Keratinocyte (primary cell): ENCODE results near the gene TTC28. TPM values are rescaled to one million over a fixed set of nuclear protein-coding genes. Genes with fewer than 3 reads are reported as not detected.

Experiments
- DNase-seq: peaks from one replicate; pipeline ENCODE4 v3.0.0-alpha.2; 2011; ENCODE audit warnings: low read depth, missing footprints, low spot score
- FAIRE-seq: peaks from 2 replicates; lab custom pipeline; 2011; peaks lifted over from hg19 to GRCh38; lab: Jason Lieb, UNC
- H2AFZ ChIP-seq: 2 replicates; pipeline ENCODE4 v1.6.0; 2012; ENCODE audit warnings: low read length, control low read depth, inconsistent platforms; ENCODE audit not compliant: control insufficient read depth
- H3K27ac ChIP-seq: 2 replicates; pipeline ENCODE4 v1.5.1; 2011; ENCODE audit warnings: low read length; ENCODE audit not compliant: control insufficient read depth, insufficient read depth
- H3K27me3 ChIP-seq: 3 replicates; pipeline ENCODE4 v1.6.0; 2011; ENCODE audit warnings: low read length; ENCODE audit not compliant: control insufficient read depth, insufficient read depth; ENCODE audit errors: extremely low read depth
- H3K36me3 ChIP-seq, 2 experiments: 2 replicates in 1 of 2; 3 replicates in 1 of 2; pipeline ENCODE4 v1.5.1; 2011; ENCODE audit warnings: low read length in 2 of 2, mild to moderate bottlenecking in 1 of 2; ENCODE audit not compliant: control insufficient read depth in 2 of 2, insufficient read depth in 2 of 2; ENCODE audit errors: extremely low read depth in 1 of 2
- H3K4me1 ChIP-seq: 3 replicates; pipeline ENCODE4 v1.5.1; 2011; ENCODE audit warnings: low read length; ENCODE audit not compliant: control insufficient read depth, insufficient read depth; ENCODE audit errors: extremely low read depth
- H3K4me2 ChIP-seq: 3 replicates; pipeline ENCODE4 v1.6.0; 2011; ENCODE audit warnings: low read depth, low read length; ENCODE audit not compliant: control insufficient read depth, insufficient read depth; ENCODE audit errors: extremely low read depth
- H3K4me3 ChIP-seq, 3 experiments: fragments of 200-600 bp in 1 of 3; sonication (generic) in 1 of 3; 2 replicates in 2 of 3; 3 replicates in 1 of 3; pipeline ENCODE4 v1.5.1; 2011 to 2016; ENCODE audit warnings: low read length in 3 of 3, mild to moderate bottlenecking in 3 of 3, control low read depth in 2 of 3, inconsistent platforms in 1 of 3, low read depth in 1 of 3, mixed read lengths in 1 of 3, mixed run types in 1 of 3, moderate library complexity in 1 of 3; ENCODE audit not compliant: control insufficient read depth in 2 of 3, insufficient read depth in 2 of 3; ENCODE audit errors: extremely low read depth in 1 of 3
- H3K79me2 ChIP-seq: 2 replicates; pipeline ENCODE4 v1.6.0; 2012; ENCODE audit warnings: low read length; ENCODE audit not compliant: control insufficient read depth, insufficient read depth
- H3K9ac ChIP-seq: 3 replicates; pipeline ENCODE4 v1.6.0; 2011; ENCODE audit warnings: low read length; ENCODE audit not compliant: control insufficient read depth, insufficient read depth; ENCODE audit errors: extremely low read depth
- H3K9me1 ChIP-seq: 3 replicates; pipeline ENCODE4 v1.6.0; 2011; ENCODE audit warnings: low read length; ENCODE audit not compliant: control insufficient read depth, insufficient read depth; ENCODE audit errors: extremely low read depth
- H3K9me3 ChIP-seq: 2 replicates; pipeline ENCODE4 v1.5.1; 2012; ENCODE audit warnings: low read depth, low read length; ENCODE audit not compliant: control insufficient read depth
- H4K20me1 ChIP-seq: 3 replicates; pipeline ENCODE4 v1.6.0; 2011; ENCODE audit warnings: low read length; ENCODE audit not compliant: control insufficient read depth, insufficient read depth; ENCODE audit errors: extremely low read depth
- EZH2 ChIP-seq: IDR thresholded peaks from one replicate; pipeline ENCODE4 v1.6.1; 2012; ENCODE audit warnings: inconsistent platforms, mild to moderate bottlenecking, low read length, moderate library complexity
- dilution Hi-C: fragments of 300-500 bp; cut with MboI; formaldehyde crosslinking; loops from one replicate; pipeline ENCODE4 v1.7.0; 2020; ENCODE audit warnings: low sequenced_read_pairs; ENCODE audit not compliant: extremely low pct_ligation_motif_present
- polyA plus RNA-seq, 5 experiments: library from polyadenylated mRNA; depleted of rRNA in 3 of 5; stranded (reverse) in 3 of 5; stranded (forward) in 1 of 5; unstranded in 1 of 5; fragments of >200 nt; gene quantifications; 1 replicate in 1 of 5; 2 replicates in 3 of 5; 3 replicates in 1 of 5; pipeline versions ENCODE4 v1.2.1 to v1.2.3, GENCODE V29; 2011 to 2012; ENCODE audit warnings: missing spikeins in 2 of 5, low read depth in 1 of 5, low replicate concordance in 1 of 5
- TF ChIP-seq, protein P1 (sequence below), 3 experiments: IDR thresholded peaks in 1 of 3; conservative IDR thresholded peaks in 1 of 3; optimal IDR thresholded peaks in 1 of 3; 2 replicates in 2 of 3; 3 replicates in 1 of 3; pipeline versions ENCODE3 to v1.5.1; 2011; ENCODE audit warnings: low read length in 3 of 3, mild to moderate bottlenecking in 3 of 3, moderate library complexity in 2 of 3, control low read depth in 1 of 3, inconsistent platforms in 1 of 3; ENCODE audit not compliant: insufficient read depth in 2 of 3; ENCODE audit errors: extremely low read depth in 1 of 3

The TTC28 gene
- polyA plus RNA-seq, 1 donor (not counting 4 experiments of a cell fraction or from before 2014, with no cell fraction given), result 0.66 TPM

DNA sequence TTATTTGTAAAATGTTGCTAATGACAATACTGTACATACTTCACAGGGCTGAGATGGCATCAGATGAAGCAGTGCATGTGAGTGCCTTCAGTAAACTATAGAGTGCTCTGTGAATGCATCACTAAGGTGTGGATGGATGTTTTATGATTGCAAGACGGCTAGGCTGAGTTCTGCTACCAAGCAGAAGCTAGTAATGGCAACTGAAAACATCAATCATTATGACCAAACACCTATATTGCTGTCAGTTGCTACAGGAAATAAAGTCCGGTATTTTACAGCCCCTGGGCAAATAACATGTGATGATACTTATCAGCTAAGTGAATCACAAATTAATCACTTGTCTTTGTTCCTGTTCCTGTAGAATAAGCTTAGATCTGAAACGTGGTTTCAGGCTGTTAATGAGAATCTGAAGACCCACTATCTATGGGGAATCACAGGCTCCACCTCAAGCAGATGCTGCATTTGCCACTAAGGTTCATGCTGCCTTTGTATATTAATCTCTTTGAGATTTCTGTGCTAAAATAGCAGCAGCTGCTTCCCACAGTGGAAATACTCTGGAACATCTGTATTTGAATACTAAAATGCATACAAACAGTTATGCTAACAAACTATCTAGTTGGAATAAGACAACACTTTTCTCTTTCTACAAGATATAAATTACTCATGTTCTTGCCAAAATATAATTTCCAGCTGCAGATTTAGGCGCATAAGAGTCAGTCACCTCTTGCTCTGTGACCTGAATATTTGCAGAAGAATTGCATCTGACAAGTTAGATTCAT, 506.6 kb downstream of the TTC28 start:
- DNase-seq, result peak; percentile 58
- no peaks in the 10 kb centered on the region for H4K20me1 ChIP-seq
- no peaks in the 10 kb centered on the region for H3K79me2 ChIP-seq
- peak; percentile 98 for FAIRE-seq
- H3K4me3 ChIP-seq, result no peak overlapping the region
- H2AFZ ChIP-seq, result no peak overlapping the region
- peak overlapping the region; percentile 78 for H3K27ac ChIP-seq
- peak overlapping the region; percentile 30 for H3K4me2 ChIP-seq
- no peaks in the 10 kb centered on the region for H3K36me3 ChIP-seq
- no peaks in the 10 kb centered on the region for H3K9me1 ChIP-seq
- peaks cover 31% of the 10 kb centered on the region for H3K4me1 ChIP-seq
- no peaks in the 10 kb centered on the region for H3K27me3 ChIP-seq
- no peak overlapping the region for H3K9ac ChIP-seq
- dilution Hi-C loops, result no loop called here
- no peaks in the 10 kb centered on the region for H3K9me3 ChIP-seq
- TF ChIP-seq, protein P1, sequence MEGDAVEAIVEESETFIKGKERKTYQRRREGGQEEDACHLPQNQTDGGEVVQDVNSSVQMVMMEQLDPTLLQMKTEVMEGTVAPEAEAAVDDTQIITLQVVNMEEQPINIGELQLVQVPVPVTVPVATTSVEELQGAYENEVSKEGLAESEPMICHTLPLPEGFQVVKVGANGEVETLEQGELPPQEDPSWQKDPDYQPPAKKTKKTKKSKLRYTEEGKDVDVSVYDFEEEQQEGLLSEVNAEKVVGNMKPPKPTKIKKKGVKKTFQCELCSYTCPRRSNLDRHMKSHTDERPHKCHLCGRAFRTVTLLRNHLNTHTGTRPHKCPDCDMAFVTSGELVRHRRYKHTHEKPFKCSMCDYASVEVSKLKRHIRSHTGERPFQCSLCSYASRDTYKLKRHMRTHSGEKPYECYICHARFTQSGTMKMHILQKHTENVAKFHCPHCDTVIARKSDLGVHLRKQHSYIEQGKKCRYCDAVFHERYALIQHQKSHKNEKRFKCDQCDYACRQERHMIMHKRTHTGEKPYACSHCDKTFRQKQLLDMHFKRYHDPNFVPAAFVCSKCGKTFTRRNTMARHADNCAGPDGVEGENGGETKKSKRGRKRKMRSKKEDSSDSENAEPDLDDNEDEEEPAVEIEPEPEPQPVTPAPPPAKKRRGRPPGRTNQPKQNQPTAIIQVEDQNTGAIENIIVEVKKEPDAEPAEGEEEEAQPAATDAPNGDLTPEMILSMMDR (optimal IDR thresholded peaks at IDR 0.05 in 1 of 3, IDR thresholded peaks at IDR 0.05 in 1 of 3, conservative IDR thresholded peaks at IDR 0.05 in 1 of 3; ENCODE audit: extremely low read depth in 1 of 3, insufficient read depth in 2 of 3, low read length in 3 of 3), result no peak
- TF ChIP-seq EZH2, result no peak

DNA sequence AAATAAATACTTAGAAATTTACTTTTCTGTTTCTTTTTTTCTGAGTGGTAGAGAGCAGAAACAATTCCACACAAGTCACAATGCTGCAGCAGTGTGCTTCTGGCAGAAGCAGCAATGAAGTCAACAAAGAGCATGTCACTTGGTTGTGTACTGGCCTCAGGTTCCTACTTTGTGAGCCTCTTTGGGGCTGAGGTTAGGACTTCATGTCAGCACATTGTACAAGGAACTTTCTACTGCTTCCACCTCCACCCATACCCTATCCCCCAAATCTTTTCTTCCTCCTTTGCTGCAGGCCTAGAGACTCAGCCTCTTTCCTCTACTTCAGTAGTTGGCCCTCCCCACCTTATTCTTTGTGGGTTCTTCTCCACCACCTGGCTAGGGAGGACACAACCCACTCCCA, 507.9 kb downstream of the TTC28 start:
- H3K4me1 ChIP-seq, result peaks cover 31% of the 10 kb centered on the region
- no peaks in the 10 kb centered on the region for H3K79me2 ChIP-seq
- H3K27me3 ChIP-seq, result no peaks in the 10 kb centered on the region
- H3K9me1 ChIP-seq, result no peaks in the 10 kb centered on the region
- no peak overlapping the region for H3K9ac ChIP-seq
- H3K4me3 ChIP-seq, result no peak overlapping the region
- H3K4me2 ChIP-seq, result no peak overlapping the region
- H2AFZ ChIP-seq, result no peak overlapping the region
- H4K20me1 ChIP-seq, result no peaks in the 10 kb centered on the region
- dilution Hi-C loops, result no loop called here
- H3K36me3 ChIP-seq, result no peaks in the 10 kb centered on the region
- H3K9me3 ChIP-seq, result no peaks in the 10 kb centered on the region
- TF ChIP-seq EZH2, result no peak
- TF ChIP-seq, protein P1 (optimal IDR thresholded peaks at IDR 0.05 in 1 of 3, IDR thresholded peaks at IDR 0.05 in 1 of 3, conservative IDR thresholded peaks at IDR 0.05 in 1 of 3; ENCODE audit: extremely low read depth in 1 of 3, insufficient read depth in 2 of 3, low read length in 3 of 3), result no peak
- FAIRE-seq, result no peak
- peak overlapping the region; percentile 78 for H3K27ac ChIP-seq
- no peak for DNase-seq
